Measurements from ENCODE around the gene NNMT. TPM values are rescaled to one million over a fixed set of nuclear protein-coding genes. Genes with fewer than 3 reads are reported as not detected.

Gene NNMT
- polyA plus RNA-seq, 10 donors: 28.9 to 109 (median 54.7) TPM

DNA sequence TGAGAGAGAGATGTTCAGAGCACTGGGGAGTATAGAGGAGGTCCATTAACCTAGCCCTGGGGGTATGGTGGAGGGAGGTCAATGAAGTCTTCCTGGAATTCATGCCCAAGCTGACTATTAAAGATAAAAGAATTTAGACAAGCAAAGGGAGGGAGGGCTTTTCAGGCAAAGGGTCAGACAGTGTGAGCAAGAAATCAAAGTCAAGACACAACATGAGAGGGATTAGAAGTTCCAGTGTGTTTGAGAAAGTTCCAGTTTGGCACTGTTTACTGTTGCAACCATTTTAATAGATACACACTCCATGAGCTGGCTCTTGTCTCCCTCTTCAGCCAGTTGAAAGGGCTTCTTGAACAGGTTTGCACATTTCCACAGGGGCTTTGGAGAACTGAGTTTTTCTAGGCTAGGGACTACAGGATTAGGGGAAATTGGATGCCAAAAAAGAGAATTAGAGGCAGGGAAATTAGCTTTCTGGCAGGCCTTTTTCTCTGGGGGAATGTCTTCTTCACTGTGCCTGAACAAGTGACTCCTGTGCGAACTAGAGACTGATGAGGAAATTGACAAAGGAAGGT lies 14.7 kb upstream of the NNMT start:
- DNase-seq: no peak

DNA sequence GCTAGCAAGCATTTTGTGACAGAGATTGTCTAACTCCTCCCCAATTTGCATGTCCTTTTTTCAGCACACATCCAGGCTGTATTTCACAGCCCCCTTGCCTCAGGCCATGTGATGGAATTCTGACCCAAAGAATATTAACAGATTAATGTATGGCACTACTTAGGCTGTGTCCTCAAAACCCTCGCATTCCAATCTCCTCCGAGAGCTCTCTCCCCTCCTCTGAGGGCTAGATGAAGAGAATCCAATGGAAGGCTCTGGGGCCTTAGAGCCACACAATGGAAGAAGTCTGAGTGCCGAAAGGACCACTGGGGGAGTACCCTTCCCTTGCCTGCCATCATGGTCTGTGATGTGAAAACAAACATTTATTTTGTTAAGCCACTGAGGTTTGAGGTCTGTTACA lies 13.7 kb upstream of the NNMT start:
- no peak for DNase-seq

GRCh38 chr11:114283422-114283821 lies 12.8 kb upstream of the NNMT start:
- DNase-seq: no peak

- no peak for DNase-seq
Measured at GRCh38 chr11:114284021-114284420, 12.2 kb upstream of the NNMT start.

GRCh38 chr11:114284914-114285313 lies 11.3 kb upstream of the NNMT start:
- DNase-seq: no peak

DNA sequence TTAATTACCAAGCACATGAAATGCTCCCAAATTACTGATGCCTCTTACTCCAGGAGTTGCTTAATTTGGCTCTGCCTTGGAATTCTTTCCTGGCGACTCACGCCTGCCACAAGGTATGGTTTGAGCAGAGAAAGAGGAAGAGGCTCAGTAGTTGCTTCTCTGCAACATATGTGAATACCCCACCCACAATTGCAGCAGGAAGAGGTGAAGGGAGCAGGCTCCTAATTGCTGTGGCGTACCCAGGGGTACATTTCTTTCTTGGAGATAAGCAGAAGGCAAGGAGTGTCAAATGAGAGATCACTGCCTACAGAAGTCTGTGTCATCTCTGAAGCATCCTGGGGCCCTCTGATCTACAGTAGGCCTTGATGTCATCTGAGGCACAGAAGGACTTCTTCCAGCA lies 10.6 kb upstream of the NNMT start:
- DNase-seq: peak in 1 of 3 donors; percentile 55

DNA sequence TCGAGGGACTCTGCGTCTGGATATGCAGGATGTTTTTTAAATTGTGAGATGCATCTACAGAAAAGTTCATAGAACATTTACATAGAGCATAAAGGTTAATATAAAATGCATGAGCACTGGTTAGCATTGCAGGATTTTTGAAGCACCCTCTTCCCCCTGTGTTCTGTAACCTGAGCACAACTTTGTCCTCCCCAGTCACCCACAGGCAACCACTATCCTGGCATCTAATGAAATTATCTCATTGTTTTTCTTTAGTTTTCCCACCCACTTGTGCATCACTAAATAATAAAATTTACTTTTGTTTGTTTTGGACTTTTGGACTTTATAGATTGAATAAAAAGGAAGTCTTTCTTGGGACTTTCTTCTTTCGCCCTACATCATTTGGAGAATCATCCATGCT lies 10.0 kb upstream of the NNMT start:
- no peak for DNase-seq

- no peak for DNase-seq
Measured at GRCh38 chr11:114287154-114287553, 9.0 kb upstream of the NNMT start.

GRCh38 chr11:114288136-114288535 lies 8.1 kb upstream of the NNMT start:
- no peak for DNase-seq

DNA sequence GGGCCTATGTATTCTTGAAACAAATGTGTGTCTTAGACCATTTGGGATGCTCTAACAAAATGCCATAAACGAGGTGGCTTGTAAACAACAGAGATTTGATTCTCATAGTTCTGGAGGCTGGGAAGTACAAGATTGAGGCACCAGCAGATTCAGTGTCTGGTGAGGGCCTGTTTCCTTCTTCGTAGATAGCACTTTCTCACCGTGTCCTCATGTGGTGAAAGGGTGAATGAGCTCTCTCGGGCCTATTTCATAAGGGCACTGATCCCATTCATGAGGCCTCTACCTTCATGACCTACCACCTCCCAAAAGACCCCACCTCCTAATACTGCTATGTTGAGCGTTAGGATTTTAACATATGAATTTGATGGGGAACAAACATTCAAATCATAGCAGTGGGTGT lies 6.4 kb upstream of the NNMT start:
- DNase-seq: no peak

- DNase-seq: no peak
Measured at GRCh38 chr11:114290503-114291235, 5.5 kb upstream of the NNMT start.

DNA sequence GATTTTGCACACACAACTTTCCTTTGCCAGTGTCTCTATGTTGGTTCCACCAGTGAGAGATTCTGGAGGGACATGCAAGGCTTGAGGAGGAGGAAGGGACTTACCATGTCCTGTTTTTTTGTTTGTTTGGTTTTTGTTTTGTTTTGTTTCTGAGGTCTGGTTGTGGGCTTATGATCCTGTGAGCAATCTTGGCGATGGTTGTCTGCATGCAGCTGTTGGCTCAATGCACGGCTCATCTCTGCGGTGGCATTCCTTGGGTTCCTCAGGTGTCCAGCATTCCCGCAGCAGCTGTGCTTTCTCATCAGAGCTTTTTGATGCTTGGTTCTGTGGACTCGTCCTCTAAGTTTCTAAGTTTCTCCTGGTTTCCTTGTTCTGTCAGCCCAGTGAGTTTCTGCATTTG lies 4.8 kb upstream of the NNMT start:
- DNase-seq: peak in 2 of 3 donors; percentile 44 to 60

DNA sequence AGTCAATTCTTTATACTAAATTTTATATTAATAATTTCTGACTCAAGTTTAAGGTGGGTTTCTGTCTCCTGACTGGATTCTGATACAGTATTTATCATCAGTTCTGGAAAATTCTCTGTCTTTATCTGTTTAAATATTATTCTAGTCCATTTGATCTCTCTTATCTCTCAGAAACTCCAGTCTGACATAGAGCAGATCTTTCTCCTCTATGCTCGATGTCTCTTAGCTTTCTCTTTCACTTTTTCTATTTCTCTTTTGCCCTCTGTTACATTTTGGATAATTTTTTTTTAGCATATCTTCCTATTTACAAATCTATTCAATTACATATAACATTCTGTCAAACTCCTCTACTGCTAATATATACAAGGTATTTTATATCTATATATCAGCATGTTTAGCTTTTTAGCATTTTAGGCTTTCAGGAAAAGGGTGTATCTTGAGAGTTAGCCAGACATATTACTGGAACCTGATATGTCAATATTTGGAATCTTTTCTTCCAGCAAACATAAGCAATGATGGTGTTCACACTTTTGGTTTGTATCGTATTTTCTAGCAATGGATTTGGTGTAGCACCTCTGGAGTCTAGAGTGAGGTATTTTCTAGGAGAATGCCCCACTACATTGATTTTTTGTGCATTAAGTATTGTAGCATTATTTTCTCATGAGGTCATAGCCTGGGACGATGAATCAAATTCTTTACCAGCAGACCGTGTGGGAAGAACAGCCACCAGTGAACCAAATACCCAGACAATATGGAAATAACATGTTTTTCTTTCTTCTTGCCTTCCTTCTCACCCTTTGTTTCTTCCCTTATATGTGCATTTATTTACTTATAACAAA lies 4.1 kb upstream of the NNMT start:
- peak in 2 of 3 donors; percentile 32 to 81 for DNase-seq

DNA sequence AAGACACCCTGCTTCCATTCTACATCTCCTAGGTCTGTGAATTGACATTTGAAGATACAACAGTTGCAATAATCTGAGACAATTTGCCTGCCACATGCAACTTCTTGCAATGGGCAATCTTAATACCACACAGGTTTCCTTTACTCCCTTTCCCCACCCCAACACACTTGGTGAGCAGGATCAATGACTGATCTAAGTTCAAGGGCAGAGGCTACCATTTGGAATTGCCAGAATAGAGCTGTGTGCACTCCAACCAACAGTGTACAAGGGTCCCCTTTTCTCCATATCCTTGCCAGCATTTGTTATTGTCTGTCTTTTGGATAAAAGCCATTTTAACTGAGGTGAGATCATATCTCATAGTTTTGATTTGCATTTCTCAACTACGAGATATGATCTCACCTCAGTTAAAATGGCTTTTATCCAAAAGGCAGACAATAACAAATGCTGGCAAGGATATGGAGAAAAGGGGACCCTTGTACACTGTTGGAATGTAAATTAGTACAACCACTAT lies 2.9 kb upstream of the NNMT start:
- DNase-seq: no peak

GRCh38 chr11:114296605-114297372 lies 590 bp downstream of the NNMT start:
- DNase-seq: peak in 1 of 3 donors; percentile 29

DNA sequence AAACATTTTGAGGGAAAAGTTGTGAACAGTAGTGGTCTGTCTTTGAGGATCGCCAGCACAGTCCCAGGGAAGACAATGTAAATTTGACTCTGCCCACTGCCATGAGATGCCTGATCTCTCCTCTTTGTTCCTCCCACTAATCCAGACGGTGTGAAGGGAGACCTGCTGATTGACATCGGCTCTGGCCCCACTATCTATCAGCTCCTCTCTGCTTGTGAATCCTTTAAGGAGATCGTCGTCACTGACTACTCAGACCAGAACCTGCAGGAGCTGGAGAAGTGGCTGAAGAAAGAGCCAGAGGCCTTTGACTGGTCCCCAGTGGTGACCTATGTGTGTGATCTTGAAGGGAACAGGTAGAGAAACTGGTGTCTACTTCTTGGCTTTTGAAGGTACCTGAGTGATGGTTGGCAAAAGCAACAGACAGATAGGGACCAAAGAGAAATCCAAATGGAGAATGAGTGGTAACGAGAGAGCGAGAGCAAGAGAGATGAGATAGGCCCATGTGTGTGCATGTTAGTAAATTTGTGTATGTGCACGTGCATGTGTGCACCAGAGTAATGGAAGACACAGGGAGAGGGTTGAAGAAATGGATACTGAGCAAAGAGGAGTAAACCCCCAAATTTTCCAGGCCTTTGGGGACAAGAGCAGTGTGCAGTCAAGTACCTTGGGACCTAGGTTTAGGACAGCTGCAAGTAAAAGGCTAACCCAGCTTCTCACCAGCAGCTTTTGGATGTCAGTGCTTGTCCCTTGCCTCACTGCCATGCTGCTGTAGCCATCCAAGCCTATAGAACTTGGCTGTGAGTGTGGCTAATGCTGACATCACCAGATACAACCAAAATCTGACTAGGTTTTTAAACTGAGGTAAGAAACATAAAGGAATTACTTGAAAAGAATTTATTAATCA lies 1.9 kb downstream of the NNMT start:
- no peak for DNase-seq

DNA sequence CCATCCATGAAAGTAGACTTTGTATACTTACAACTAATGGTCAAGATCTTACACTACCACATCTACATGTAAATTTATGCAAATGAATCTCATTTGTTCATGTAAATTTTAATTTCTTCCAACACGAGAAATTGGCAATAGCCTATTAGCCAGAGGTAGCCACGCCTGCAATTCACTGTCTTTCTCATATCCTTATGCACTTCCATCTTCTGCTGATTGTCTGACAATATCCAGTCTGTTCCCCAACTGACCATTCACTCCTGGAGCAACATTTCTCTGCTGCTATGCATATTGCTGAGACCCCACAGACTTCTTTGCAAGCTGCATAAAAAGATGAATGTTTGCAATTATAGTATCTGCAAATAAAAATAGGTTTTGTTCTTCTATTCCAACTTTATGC lies 2.5 kb downstream of the NNMT start:
- DNase-seq: no peak

DNA sequence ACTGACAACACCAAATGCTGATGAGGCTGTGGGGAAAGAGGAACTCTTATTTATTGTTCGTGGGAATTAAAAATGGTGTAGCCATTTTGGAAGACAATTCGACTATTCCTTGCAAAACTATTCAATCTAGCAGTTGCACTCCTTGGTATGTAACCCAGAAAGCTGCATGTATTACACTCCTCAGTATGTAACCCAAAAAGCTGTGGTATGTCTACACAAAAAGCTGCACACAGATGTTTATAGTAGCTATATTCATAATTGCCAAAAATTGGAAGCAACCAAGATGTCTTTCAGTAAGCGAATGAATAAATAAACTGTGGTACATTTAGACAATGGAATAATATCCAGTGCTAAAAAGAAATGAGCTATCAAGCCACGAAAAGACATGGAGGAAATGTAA lies 4.9 kb downstream of the NNMT start:
- DNase-seq: no peak

- no peak for DNase-seq
Measured at GRCh38 chr11:114301927-114302326, 5.7 kb downstream of the NNMT start.

DNA sequence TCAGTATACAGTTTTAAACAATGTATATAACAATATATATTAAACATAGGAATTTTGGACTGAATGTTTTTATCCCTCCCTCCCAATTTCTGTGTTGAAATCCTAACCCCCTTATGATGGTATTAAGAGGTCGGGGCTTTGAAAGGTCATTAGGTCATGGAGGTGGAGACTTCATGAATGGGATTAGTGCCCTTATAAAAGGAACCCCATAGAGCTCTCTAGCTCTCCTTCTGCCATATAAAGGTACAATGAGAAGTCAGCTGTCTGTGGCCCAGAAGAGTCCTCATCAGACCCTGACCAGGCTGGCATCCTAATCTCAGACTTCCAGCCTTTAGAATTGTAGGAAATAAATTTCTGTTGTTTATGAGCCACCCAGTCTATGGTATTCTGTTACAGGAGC lies 6.5 kb downstream of the NNMT start:
- no peak for DNase-seq

DNA sequence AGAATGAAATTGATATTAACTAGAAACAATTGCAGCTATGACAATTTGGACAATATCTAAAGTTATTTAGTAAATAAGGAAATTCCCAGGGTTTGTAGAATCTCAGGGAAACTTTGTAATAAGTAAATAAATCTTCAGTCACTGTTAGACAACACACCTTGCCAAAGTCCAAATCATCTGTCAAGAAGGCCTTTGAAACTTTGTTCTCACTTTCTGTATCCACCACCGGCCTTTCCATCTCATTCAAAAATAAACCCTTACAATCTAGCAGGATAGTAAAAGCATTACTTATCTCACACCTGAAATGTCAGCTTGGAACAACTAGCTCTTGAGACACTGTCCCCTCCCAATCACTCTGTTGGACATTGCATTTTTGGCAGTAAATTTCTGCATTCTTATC lies 7.9 kb downstream of the NNMT start:
- DNase-seq: no peak

Measured in muscle of back (tissue), 11 donors.